Endothelial cell of umbilical vein (primary cell): ENCODE data around the gene OR51L1. TPM values are rescaled to one million over a fixed set of nuclear protein-coding genes. Genes with fewer than 3 reads are reported as not detected.
A peak's percentile ranks its signal among the peaks of the same experiment; 100 is the strongest.

Experiments
- BruUV-seq: library from RNA; stranded (reverse); fragments of 400-500 nt; replicated peaks from 2 replicates; lab custom pipeline; 2021; lab: Mats Ljungman, UMichigan
- CTCF ChIA-PET: fragments of 300-600, 350-600 bp; sonication (Branson Sonifier 250); formaldehyde crosslinking; loops from one replicate; lab custom pipeline; 2021; ENCODE audit warnings: antibody characterized with exemption, inconsistent platforms; lab: Charles Lee
- POLR2A ChIA-PET: fragments of 300-600, 350-600 bp; sonication (Branson Sonifier 250); formaldehyde crosslinking; loops from one replicate; lab custom pipeline; 2021; ENCODE audit warnings: antibody characterized with exemption, inconsistent platforms; lab: Charles Lee
- DNase-seq: peaks from one replicate; pipeline ENCODE4 v3.0.0-alpha.2; 2011; ENCODE audit warnings: low read depth, low spot score
- FAIRE-seq: peaks from 2 replicates; lab custom pipeline; 2011; peaks lifted over from hg19 to GRCh38; lab: Jason Lieb, UNC
- H2AFZ ChIP-seq: 2 replicates; pipeline ENCODE4 v1.6.0; 2012; ENCODE audit warnings: low read depth, low read length, control low read depth, inconsistent platforms
- H3K27ac ChIP-seq: 2 replicates; pipeline ENCODE4 v1.5.1; 2011; ENCODE audit warnings: low read depth, mild to moderate bottlenecking, control low read depth, low read length, moderate library complexity; ENCODE audit not compliant: insufficient read depth
- H3K27me3 ChIP-seq, 2 experiments: 2 replicates each; pipeline versions ENCODE4 v1.6.0 to v1.6.1; 2011; ENCODE audit warnings: low read length in 2 of 2, mixed read lengths in 1 of 2; ENCODE audit not compliant: control insufficient read depth in 2 of 2, insufficient read depth in 2 of 2
- H3K36me3 ChIP-seq, 2 experiments: 2 replicates in 1 of 2; 3 replicates in 1 of 2; pipeline ENCODE4 v1.5.1; 2011; ENCODE audit warnings: low read length in 2 of 2, mild to moderate bottlenecking in 1 of 2, moderate library complexity in 1 of 2; ENCODE audit not compliant: control insufficient read depth in 2 of 2, insufficient read depth in 2 of 2; ENCODE audit errors: extremely low read depth in 1 of 2
- H3K4me1 ChIP-seq: 3 replicates; pipeline ENCODE4 v1.5.1; 2011; ENCODE audit warnings: mild to moderate bottlenecking, low read length; ENCODE audit not compliant: control insufficient read depth, insufficient read depth; ENCODE audit errors: extremely low read depth
- H3K4me2 ChIP-seq: 2 replicates; pipeline ENCODE4 v1.6.1; 2011; ENCODE audit warnings: low read length, control low read depth, mixed read lengths; ENCODE audit not compliant: insufficient read depth
- H3K4me3 ChIP-seq, 3 experiments: fragments of 200-600 bp in 1 of 3; sonication (generic), shearing (Covaris generic) in 1 of 3; replicated peaks in 1 of 3; 2 replicates each; pipeline ENCODE4 v1.5.1; 2011 to 2016; ENCODE audit warnings: control low read depth in 3 of 3, low read length in 3 of 3, mild to moderate bottlenecking in 2 of 3, inconsistent platforms in 1 of 3, low read depth in 1 of 3, moderate library complexity in 1 of 3; ENCODE audit not compliant: insufficient read depth in 1 of 3
- H3K79me2 ChIP-seq: 2 replicates; pipeline ENCODE4 v1.6.0; 2012; ENCODE audit warnings: low read length, inconsistent platforms; ENCODE audit not compliant: control insufficient read depth, insufficient read depth
- H3K9ac ChIP-seq: replicated peaks from 2 replicates; pipeline ENCODE3; 2011; ENCODE audit warnings: low read length, control low read depth; ENCODE audit not compliant: insufficient read depth; ENCODE audit errors: extremely low read depth
- H3K9me1 ChIP-seq: replicated peaks from 3 replicates; pipeline ENCODE4 v1.6.0; 2011; ENCODE audit warnings: mild to moderate bottlenecking, low read length; ENCODE audit not compliant: control insufficient read depth, insufficient read depth; ENCODE audit errors: extremely low read depth
- H3K9me3 ChIP-seq: replicated peaks from 2 replicates; pipeline ENCODE4 v1.5.1; 2012; ENCODE audit warnings: low read length, inconsistent platforms; ENCODE audit not compliant: control insufficient read depth, insufficient read depth
- H4K20me1 ChIP-seq: replicated peaks from 2 replicates; pipeline ENCODE3; 2011; ENCODE audit warnings: mild to moderate bottlenecking, low read length; ENCODE audit not compliant: control insufficient read depth, insufficient read depth; ENCODE audit errors: extremely low read depth
- EZH2 ChIP-seq: IDR thresholded peaks from 2 replicates; pipeline ENCODE4 v1.6.1; 2012; ENCODE audit warnings: borderline replicate concordance, low read depth, mild to moderate bottlenecking, moderate library complexity, low read length, inconsistent platforms; ENCODE audit not compliant: severe bottlenecking
- FOS ChIP-seq: IDR thresholded peaks from 2 replicates; pipeline ENCODE4 v1.6.1; 2011; ENCODE audit warnings: mild to moderate bottlenecking, low read length, moderate library complexity, borderline replicate concordance; ENCODE audit not compliant: insufficient read depth
- GATA2 ChIP-seq: IDR thresholded peaks from 2 replicates; pipeline ENCODE4 v1.7.0; 2011; ENCODE audit warnings: low read depth, mild to moderate bottlenecking, moderate library complexity, mixed read lengths, low read length; ENCODE audit not compliant: insufficient read length, insufficient read depth
- MYC ChIP-seq: IDR thresholded peaks from one replicate; pipeline ENCODE4 v1.6.1; 2011; ENCODE audit warnings: mild to moderate bottlenecking, low read depth, low read length
- POLR2A ChIP-seq: IDR thresholded peaks from 2 replicates; pipeline ENCODE4 v1.6.1; 2012; ENCODE audit warnings: low read depth, mild to moderate bottlenecking, control low read depth, low read length
- POLR2AphosphoS5 ChIP-seq: IDR thresholded peaks from 2 replicates; pipeline ENCODE4 v1.6.1; 2012; ENCODE audit warnings: low read depth, mild to moderate bottlenecking, control low read depth, low read length, moderate library complexity; ENCODE audit not compliant: insufficient read depth
- dilution Hi-C: fragments of 300-500 bp; cut with MboI; formaldehyde crosslinking; loops from one replicate; pipeline ENCODE4 v1.15.0; 2019; ENCODE audit warnings: low sequenced_read_pairs; ENCODE audit not compliant: extremely low pct_ligation_motif_present
- intact Hi-C: fragments of 100-400 bp; cut with micrococcal nuclease; formaldehyde crosslinking; loops from one replicate; pipeline ENCODE4 v1.10.0; 2022
- polyA plus RNA-seq, 4 experiments: library from polyadenylated mRNA; depleted of rRNA in 3 of 4; stranded (reverse) in 3 of 4; unstranded in 1 of 4; fragments of >200 nt; gene quantifications; 2 replicates each; pipeline versions ENCODE4 v1.2.1 to v1.2.3, GENCODE V29; 2011 to 2012; ENCODE audit warnings: missing spikeins in 1 of 4
- total RNA-seq: library from RNA; stranded (reverse); gene quantifications from 2 replicates; pipeline ENCODE4 v1.2.3, GENCODE V29; 2021
- TF ChIP-seq, protein P1 (sequence below), 2 donors: IDR thresholded peaks; 1 replicate in 1 of 2; 2 replicates in 1 of 2; pipeline ENCODE4 v1.5.1; 2011; ENCODE audit warnings: low read length in 2 of 2, mild to moderate bottlenecking in 2 of 2, moderate library complexity in 2 of 2, control low read depth in 1 of 2, inconsistent platforms in 1 of 2, low read depth in 1 of 2; ENCODE audit not compliant: insufficient read depth in 1 of 2; ENCODE audit errors: extremely low read depth in 1 of 2

OR51L1 gene
- total and polyA plus RNA-seq, 2 donors (not counting 3 experiments of a cell fraction or from before 2014, with no cell fraction given) = not detected

- Histone ChIP-seq H3K9me3 (no peaks in the 10 kb centered on the region), H3K9ac (no peak overlapping the region), H3K36me3 (no peaks in the 10 kb centered on the region), H3K79me2 (no peaks in the 10 kb centered on the region), H3K27ac (no peak overlapping the region), H2AFZ (no peak overlapping the region), H3K9me1 (no peaks in the 10 kb centered on the region), H3K4me3 (no peak overlapping the region), H3K27me3 (no peaks in the 10 kb centered on the region), H3K4me2 (no peak overlapping the region), H4K20me1 (no peaks in the 10 kb centered on the region), H3K4me1 (no peaks in the 10 kb centered on the region)
- BruUV-seq = no TSS peak
- dilution Hi-C loops = no loop called here
- TF ChIP-seq, protein P1, sequence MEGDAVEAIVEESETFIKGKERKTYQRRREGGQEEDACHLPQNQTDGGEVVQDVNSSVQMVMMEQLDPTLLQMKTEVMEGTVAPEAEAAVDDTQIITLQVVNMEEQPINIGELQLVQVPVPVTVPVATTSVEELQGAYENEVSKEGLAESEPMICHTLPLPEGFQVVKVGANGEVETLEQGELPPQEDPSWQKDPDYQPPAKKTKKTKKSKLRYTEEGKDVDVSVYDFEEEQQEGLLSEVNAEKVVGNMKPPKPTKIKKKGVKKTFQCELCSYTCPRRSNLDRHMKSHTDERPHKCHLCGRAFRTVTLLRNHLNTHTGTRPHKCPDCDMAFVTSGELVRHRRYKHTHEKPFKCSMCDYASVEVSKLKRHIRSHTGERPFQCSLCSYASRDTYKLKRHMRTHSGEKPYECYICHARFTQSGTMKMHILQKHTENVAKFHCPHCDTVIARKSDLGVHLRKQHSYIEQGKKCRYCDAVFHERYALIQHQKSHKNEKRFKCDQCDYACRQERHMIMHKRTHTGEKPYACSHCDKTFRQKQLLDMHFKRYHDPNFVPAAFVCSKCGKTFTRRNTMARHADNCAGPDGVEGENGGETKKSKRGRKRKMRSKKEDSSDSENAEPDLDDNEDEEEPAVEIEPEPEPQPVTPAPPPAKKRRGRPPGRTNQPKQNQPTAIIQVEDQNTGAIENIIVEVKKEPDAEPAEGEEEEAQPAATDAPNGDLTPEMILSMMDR (IDR thresholded peaks at IDR 0.05; ENCODE audit: extremely low read depth in 1 of 2, insufficient read depth in 1 of 2, low read depth in 1 of 2, low read length in 2 of 2) = peak; percentile 27 to 47
- TF ChIP-seq POLR2A = no peak
- FAIRE-seq (peak; percentile 63), DNase-seq (peak; percentile 55)
- ChIA-PET POLR2A (no interaction called here), CTCF (interaction anchor here (1.5 to 2.2 kb wide), 3 partner anchors 368 to 823 kb away, joined by 3 to 12 read pairs (median 10); partner anchors contain the start of gene OR51D1)
- intact Hi-C loops = loop anchor here (1.0 kb wide), 4 partner anchors 367 to 822 kb away; partner anchors contain the start of gene OR51D1
Measured at GRCh38 chr11:5004424-5005274, 10.0 kb downstream of the OR51L1 start.

DNA sequence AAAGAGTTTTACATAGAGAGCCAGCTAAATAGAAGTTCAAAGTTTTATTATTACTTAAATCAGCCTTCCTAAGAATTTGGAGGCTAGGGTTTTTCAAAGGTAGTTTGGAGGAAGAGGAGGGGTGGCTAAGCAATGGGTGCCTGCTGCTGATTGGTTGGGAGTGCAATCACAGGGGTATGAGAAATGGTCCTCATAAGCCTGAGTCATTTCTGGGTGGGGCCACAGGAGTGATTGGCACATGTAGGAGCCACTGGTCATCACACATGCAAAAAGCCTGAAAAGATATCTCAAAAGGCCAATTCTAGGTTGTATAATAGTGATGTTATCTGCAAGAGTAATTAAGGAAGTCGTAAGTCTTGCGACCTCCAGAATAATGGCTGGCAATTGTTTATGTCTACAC, 12.9 kb downstream of the OR51L1 start:
- no peaks in the 10 kb centered on the region for H3K27me3 ChIP-seq
- no peak overlapping the region for H3K4me2 ChIP-seq
- DNase-seq = no peak
- H3K27ac ChIP-seq = no peak overlapping the region
- no peak for FAIRE-seq
- ChIA-PET CTCF (interaction anchor here (1.0 kb wide), 1 partner anchor 820 kb away, joined by 3 read pairs; no protein-coding TSS in a partner anchor), POLR2A (no interaction called here)
- no peak overlapping the region for H3K4me3 ChIP-seq
- no peak overlapping the region for H2AFZ ChIP-seq
- intact Hi-C loops (no loop called here), dilution Hi-C loops (no loop called here)
- no peaks in the 10 kb centered on the region for H3K4me1 ChIP-seq
- no peaks in the 10 kb centered on the region for H3K79me2 ChIP-seq
- H3K9me3 ChIP-seq = no peaks in the 10 kb centered on the region
- H3K9ac ChIP-seq = no peak overlapping the region
- TF ChIP-seq POLR2A (no peak), GATA2 (no peak), EZH2 (no peak), MYC (no peak), POLR2AphosphoS5 (no peak), FOS (no peak)
- TF ChIP-seq, protein P1 (IDR thresholded peaks at IDR 0.05; ENCODE audit: extremely low read depth in 1 of 2, insufficient read depth in 1 of 2, low read depth in 1 of 2, low read length in 2 of 2) = no peak
- H3K9me1 ChIP-seq = no peaks in the 10 kb centered on the region
- no peaks in the 10 kb centered on the region for H4K20me1 ChIP-seq
- BruUV-seq = no TSS peak
- no peaks in the 10 kb centered on the region for H3K36me3 ChIP-seq
